ENCODE results near the gene GPR183. TPM values are rescaled to one million over a fixed set of nuclear protein-coding genes. Genes with fewer than 3 reads are reported as not detected.

Gene GPR183
- total RNA-seq, 1 experiment from 2014 or later = not detected

- no peaks in the 10 kb centered on the region for H3K4me1 Mint-ChIP-seq (ENCODE audit: insufficient read depth, unreplicated experiment)
- H3K4me3 Mint-ChIP-seq (ENCODE audit: unreplicated experiment) = no peak overlapping the region
- intact Hi-C loops (cut with micrococcal nuclease) = no loop called here
- no peaks in the 10 kb centered on the region for H3K9me3 Mint-ChIP-seq (ENCODE audit: unreplicated experiment)
- peaks cover 17% of the 10 kb centered on the region for H3K36me3 Mint-ChIP-seq (ENCODE audit: insufficient read depth, unreplicated experiment)
- H3K27ac Mint-ChIP-seq (ENCODE audit: low read depth, unreplicated experiment) = no peak overlapping the region
- no peak for DNase-seq (ENCODE audit: unreplicated experiment)
- ChIA-PET CTCF (no interaction called here), POLR2A (interaction anchor here (1.0 kb wide), 1 partner anchor 10 kb away, joined by 4 read pairs; no protein-coding TSS in a partner anchor)
- TF ChIP-seq, protein P1, sequence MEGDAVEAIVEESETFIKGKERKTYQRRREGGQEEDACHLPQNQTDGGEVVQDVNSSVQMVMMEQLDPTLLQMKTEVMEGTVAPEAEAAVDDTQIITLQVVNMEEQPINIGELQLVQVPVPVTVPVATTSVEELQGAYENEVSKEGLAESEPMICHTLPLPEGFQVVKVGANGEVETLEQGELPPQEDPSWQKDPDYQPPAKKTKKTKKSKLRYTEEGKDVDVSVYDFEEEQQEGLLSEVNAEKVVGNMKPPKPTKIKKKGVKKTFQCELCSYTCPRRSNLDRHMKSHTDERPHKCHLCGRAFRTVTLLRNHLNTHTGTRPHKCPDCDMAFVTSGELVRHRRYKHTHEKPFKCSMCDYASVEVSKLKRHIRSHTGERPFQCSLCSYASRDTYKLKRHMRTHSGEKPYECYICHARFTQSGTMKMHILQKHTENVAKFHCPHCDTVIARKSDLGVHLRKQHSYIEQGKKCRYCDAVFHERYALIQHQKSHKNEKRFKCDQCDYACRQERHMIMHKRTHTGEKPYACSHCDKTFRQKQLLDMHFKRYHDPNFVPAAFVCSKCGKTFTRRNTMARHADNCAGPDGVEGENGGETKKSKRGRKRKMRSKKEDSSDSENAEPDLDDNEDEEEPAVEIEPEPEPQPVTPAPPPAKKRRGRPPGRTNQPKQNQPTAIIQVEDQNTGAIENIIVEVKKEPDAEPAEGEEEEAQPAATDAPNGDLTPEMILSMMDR (IDR thresholded peaks at IDR 0.05; ENCODE audit: unreplicated experiment) = no peak
- no TSS peak for BruUV-seq (replicated peaks)
- H3K27me3 Mint-ChIP-seq (ENCODE audit: insufficient read depth, unreplicated experiment) = no peaks in the 10 kb centered on the region
Measured at GRCh38 chr13:99355267-99356011, 48.2 kb upstream of the GPR183 start.

- POLR2A ChIA-PET = interaction anchor here (0.9 kb wide), 1 partner anchor 11 kb away, joined by 4 read pairs; no protein-coding TSS in a partner anchor
- DNase-seq (ENCODE audit: unreplicated experiment) = no peak
Measured at GRCh38 chr13:99354371-99354951, 47.3 kb upstream of the GPR183 start.

DNA sequence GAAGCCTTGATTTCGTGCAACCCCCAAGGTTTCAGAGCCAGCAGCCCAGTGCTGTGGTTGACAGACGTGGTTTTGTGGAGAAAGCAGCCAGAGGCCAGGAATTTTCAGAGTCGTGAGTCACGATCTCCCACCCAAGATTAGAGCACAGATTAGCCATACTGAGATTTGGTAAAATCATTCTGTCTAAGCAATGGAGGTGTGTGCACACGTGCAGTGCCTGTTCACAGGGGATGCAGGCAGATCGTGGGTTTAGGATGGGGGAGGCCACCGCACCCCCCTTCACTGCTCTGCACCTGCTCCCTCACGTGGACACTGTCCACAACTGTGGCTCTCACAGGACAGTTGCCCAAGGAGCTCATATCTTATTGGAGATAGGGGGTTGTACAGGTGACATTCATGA is 46.6 kb upstream of the GPR183 start:
- BruUV-seq (replicated peaks) = no TSS peak
- no peaks in the 10 kb centered on the region for H3K4me1 Mint-ChIP-seq (ENCODE audit: insufficient read depth, unreplicated experiment)
- CTCF ChIA-PET = interaction anchor here (0.7 to 1.4 kb wide), 2 partner anchors 14 to 84 kb away, joined by 3 to 4 read pairs; no protein-coding TSS in a partner anchor
- H3K27me3 Mint-ChIP-seq (ENCODE audit: insufficient read depth, unreplicated experiment) = no peaks in the 10 kb centered on the region
- TF ChIP-seq, protein P1 (IDR thresholded peaks at IDR 0.05; ENCODE audit: unreplicated experiment) = no peak
- no peaks in the 10 kb centered on the region for H3K9me3 Mint-ChIP-seq (ENCODE audit: unreplicated experiment)
- POLR2A ChIA-PET = interaction anchor here (0.9 kb wide), 1 partner anchor 10 kb away, joined by 4 read pairs; no protein-coding TSS in a partner anchor
- H3K36me3 Mint-ChIP-seq (ENCODE audit: insufficient read depth, unreplicated experiment) = peaks cover 25% of the 10 kb centered on the region
- intact Hi-C loops (cut with micrococcal nuclease) = no loop called here
- H3K4me3 Mint-ChIP-seq (ENCODE audit: unreplicated experiment) = no peak overlapping the region
- DNase-seq (ENCODE audit: unreplicated experiment) = no peak
- no peak overlapping the region for H3K27ac Mint-ChIP-seq (ENCODE audit: low read depth, unreplicated experiment)

More at GRCh38 chr13:99354371-99354951, 47.3 kb upstream of the GPR183 start:
- CTCF ChIA-PET = interaction anchor here (0.7 to 1.4 kb wide), 2 partner anchors 14 to 84 kb away, joined by 3 to 4 read pairs; no protein-coding TSS in a partner anchor
- Mint-ChIP-seq H3K27ac (ENCODE audit: low read depth, unreplicated experiment) (no peak overlapping the region), H3K36me3 (ENCODE audit: insufficient read depth, unreplicated experiment) (peaks cover 20% of the 10 kb centered on the region), H3K27me3 (ENCODE audit: insufficient read depth, unreplicated experiment) (no peaks in the 10 kb centered on the region), H3K9me3 (ENCODE audit: unreplicated experiment) (no peaks in the 10 kb centered on the region), H3K4me3 (ENCODE audit: unreplicated experiment) (no peak overlapping the region), H3K4me1 (ENCODE audit: insufficient read depth, unreplicated experiment) (no peaks in the 10 kb centered on the region)
- no TSS peak for BruUV-seq (replicated peaks)
- intact Hi-C loops (cut with micrococcal nuclease) = no loop called here
- TF ChIP-seq, protein P1 (IDR thresholded peaks at IDR 0.05; ENCODE audit: unreplicated experiment) = no peak

GRCh38 chr13:99353246-99353600 is 46.0 kb upstream of the GPR183 start:
- Mint-ChIP-seq H3K27ac (ENCODE audit: low read depth, unreplicated experiment) (no peak overlapping the region), H3K9me3 (ENCODE audit: unreplicated experiment) (no peaks in the 10 kb centered on the region), H3K4me3 (ENCODE audit: unreplicated experiment) (no peak overlapping the region), H3K27me3 (ENCODE audit: insufficient read depth, unreplicated experiment) (no peaks in the 10 kb centered on the region), H3K36me3 (ENCODE audit: insufficient read depth, unreplicated experiment) (peaks cover 28% of the 10 kb centered on the region), H3K4me1 (ENCODE audit: insufficient read depth, unreplicated experiment) (no peaks in the 10 kb centered on the region)
- no peak for DNase-seq (ENCODE audit: unreplicated experiment)
- POLR2A ChIA-PET = no interaction called here
- CTCF ChIA-PET = interaction anchor here (0.5 to 1.4 kb wide), 4 partner anchors 13 to 120 kb away, joined by 3 to 4 read pairs (median 4); no protein-coding TSS in a partner anchor
- TF ChIP-seq, protein P1 (IDR thresholded peaks at IDR 0.05; ENCODE audit: unreplicated experiment) = no peak
- BruUV-seq (replicated peaks) = no TSS peak
- intact Hi-C loops (cut with micrococcal nuclease) = no loop called here

Measured in MCF 10A (cell line).